Measurements from ENCODE around the gene AQP5. TPM values are rescaled to one million over a fixed set of nuclear protein-coding genes. Genes with fewer than 3 reads are reported as not detected.

AQP5 gene
- total and polyA plus RNA-seq, 2 of the 8 experiments (the other 6 are each of a cell fraction or from before 2014, with no cell fraction given): 2.5 to 3.2 TPM

- H2BK12ac ChIP-seq (ENCODE audit: low read depth, low read length): no peak overlapping the region
- H4K20me1 ChIP-seq (replicated peaks in 1 of 2; ENCODE audit: control insufficient read depth in 1 of 2, insufficient read depth in 2 of 2, low read length in 2 of 2): peaks cover 0 to 1% of the 10 kb centered on the region in 2 experiments
- no peak overlapping the region for H4K91ac ChIP-seq (replicated peaks; ENCODE audit: insufficient read length, low read length)
- no peak overlapping the region; a peak in 1 of 8 replicates for H3K4me3 ChIP-seq (ENCODE audit: extremely low read depth in 1 of 4, insufficient read depth in 2 of 4, low read depth in 3 of 4, low read length in 4 of 4)
- no peak overlapping the region for H2AK5ac ChIP-seq (ENCODE audit: low read depth, low read length)
- H3K4ac ChIP-seq (replicated peaks; ENCODE audit: insufficient read length, low read depth, low read length): no peak overlapping the region
- H3K23me2 ChIP-seq (ENCODE audit: low read depth, low read length): no peaks in the 10 kb centered on the region; the same call in 1 of the 2 replicates
- DNase-seq (ENCODE audit: low read depth in 1 of 2, low spot score in 2 of 2) (no peak), FAIRE-seq (no peak)
- no peak overlapping the region for H3K18ac ChIP-seq (ENCODE audit: extremely low read depth, low read length)
- H2BK5ac ChIP-seq (ENCODE audit: low read depth, low read length): no peak overlapping the region
- H2BK15ac ChIP-seq (ENCODE audit: low read length): no peak overlapping the region
- H3K27me3 ChIP-seq (replicated peaks in 1 of 4; ENCODE audit: control insufficient read depth in 3 of 4, extremely low read depth in 1 of 4, insufficient read depth in 3 of 4, low read length in 3 of 4): peaks cover 0 to 3% (median 0%) of the 10 kb centered on the region in 4 experiments; a peak in 1 of 7 replicates
- H3K56ac ChIP-seq (replicated peaks; ENCODE audit: insufficient read length, low read depth, low read length): no peak overlapping the region
- peak overlapping the region in 1 of 2 experiments; percentile 13; a peak in 1 of 4 replicates for H3K4me2 ChIP-seq (ENCODE audit: insufficient read depth in 1 of 2, low read depth in 2 of 2, low read length in 2 of 2)
- no peaks in the 10 kb centered on the region for H3K79me2 ChIP-seq (ENCODE audit: control insufficient read depth in 1 of 2, insufficient read depth in 2 of 2, low read length in 2 of 2)
- H3K14ac ChIP-seq (ENCODE audit: insufficient read length): no peak overlapping the region
- TF ChIP-seq CBX5 (IDR thresholded peaks at IDR 0.05; ENCODE audit: low read depth, low read length): no peak
- no peak for TF ChIP-seq SRF (IDR thresholded peaks at IDR 0.05; ENCODE audit: low read depth, low read length)
- TF ChIP-seq SP2 (IDR thresholded peaks at IDR 0.05; ENCODE audit: low read length): no peak
- TF ChIP-seq RBBP5 (IDR thresholded peaks at IDR 0.05; ENCODE audit: borderline replicate concordance, low read depth, low read length): no peak
- TF ChIP-seq RXRA (IDR thresholded peaks at IDR 0.05; ENCODE audit: insufficient read depth, low read depth, low read length): no peak
- H4K8ac ChIP-seq (ENCODE audit: extremely low read depth, insufficient read depth, low read length): no peak overlapping the region
- no peaks in the 10 kb centered on the region for H3K9me3 ChIP-seq (ENCODE audit: insufficient read depth in 2 of 2, low read depth in 1 of 2, low read length in 1 of 2)
- H3K9ac ChIP-seq (replicated peaks in 1 of 4; ENCODE audit: extremely low read depth in 1 of 4, low read depth in 3 of 4, low read length in 3 of 4): no peak overlapping the region
- peaks cover 3 to 17% (median 4%) of the 10 kb centered on the region in 4 experiments; a peak in 6 of 7 replicates for H3K4me1 ChIP-seq (replicated peaks in 1 of 4; ENCODE audit: control insufficient read depth in 3 of 4, insufficient read depth in 4 of 4, low read length in 3 of 4)
- H2AFZ ChIP-seq (ENCODE audit: low read length): no peak overlapping the region
- no peak overlapping the region for H3K23ac ChIP-seq (ENCODE audit: insufficient read length)
- no peaks in the 10 kb centered on the region for H3K79me1 ChIP-seq (ENCODE audit: low read depth, low read length)
- no peaks in the 10 kb centered on the region for H3K36me3 ChIP-seq (ENCODE audit: control insufficient read depth in 2 of 4, insufficient read depth in 4 of 4, low read length in 3 of 4)
- no peak overlapping the region for H2BK20ac ChIP-seq (ENCODE audit: low read length)
- H3K27ac ChIP-seq (ENCODE audit: low read depth, low read length): no peak overlapping the region
- ChIA-PET CTCF (ENCODE audit: partially characterized antibody) (interaction anchor here (0.8 to 7.6 kb wide), 32 partner anchors 9 to 169 kb away, joined by 3 to 104 read pairs (median 5); partner anchors contain the start of genes AQP5 and AQP6), POLR2A (ENCODE audit: partially characterized antibody) (interaction anchor here (0.7 to 1.7 kb wide), 9 partner anchors 8 to 41 kb away, joined by 3 to 6 read pairs (median 4); partner anchors contain the start of gene AQP5)
- no peak overlapping the region for H4K5ac ChIP-seq (ENCODE audit: insufficient read length, low read depth, low read length)
- 80% methylated on average over 3 of the region's 3 CpGs; no CpG with 5 or more reads in 1 of the 2 experiments for WGBS, 2 experiments (ENCODE audit: extremely low coverage in 1 of 2, insufficient coverage in 1 of 2, insufficient read length in 1 of 2, insufficient replicate concordance in 2 of 2, low coverage in 1 of 2, low lambda C conversion rate in 2 of 2, missing lambda C conversion rate in 1 of 2)
- no peak overlapping the region for H2BK120ac ChIP-seq (replicated peaks; ENCODE audit: low read depth, low read length)
Observed at GRCh38 chr12:49946497-49946896, 15.2 kb upstream of the AQP5 start.

All from H1 (cell line).